Glutamatergic neuron (in vitro differentiated cells): ENCODE results near the gene PKHD1. TPM values are rescaled to one million over a fixed set of nuclear protein-coding genes. Genes with fewer than 3 reads are reported as not detected.

ENCODE experiments used
- DNase-seq: peaks from one replicate; pipeline ENCODE4 v3.0.0; 2022
- H3K27ac Mint-ChIP-seq: one replicate; pipeline ENCODE4 v1.8.0; 2020; ENCODE audit warnings: mild to moderate bottlenecking, mixed read lengths, inconsistent platforms; ENCODE audit not compliant: unreplicated experiment
- H3K27me3 Mint-ChIP-seq: one replicate; pipeline ENCODE4 v1.8.0; 2020; ENCODE audit warnings: mild to moderate bottlenecking, moderate library complexity, mixed read lengths, inconsistent platforms; ENCODE audit not compliant: unreplicated experiment
- H3K36me3 Mint-ChIP-seq: one replicate; pipeline ENCODE4 v1.8.0; 2020; ENCODE audit warnings: mild to moderate bottlenecking, mixed read lengths, inconsistent platforms; ENCODE audit not compliant: unreplicated experiment
- H3K4me1 Mint-ChIP-seq: one replicate; pipeline ENCODE4 v1.8.0; 2020; ENCODE audit warnings: mild to moderate bottlenecking, low read depth, mixed read lengths, inconsistent platforms; ENCODE audit not compliant: unreplicated experiment
- H3K4me3 Mint-ChIP-seq: one replicate; pipeline ENCODE4 v1.8.0; 2020; ENCODE audit warnings: mild to moderate bottlenecking, mixed read lengths, inconsistent platforms; ENCODE audit not compliant: unreplicated experiment
- H3K9me3 Mint-ChIP-seq: one replicate; pipeline ENCODE4 v1.8.0; 2020; ENCODE audit warnings: mild to moderate bottlenecking, moderate library complexity, mixed read lengths, inconsistent platforms; ENCODE audit not compliant: unreplicated experiment
- total RNA-seq: library from RNA; stranded (reverse); fragmentation: NEBNext Ultra II Directional; extraction: Animal tissue kit (Norgen Biotek cat#: 25700); gene quantifications from one replicate; pipeline ENCODE4 v1.2.1, GENCODE V29; 2021; ENCODE audit not compliant: unreplicated experiment
- TF ChIP-seq, protein P1 (sequence below): fragments of 200-600 bp; sonication (generic); IDR thresholded peaks from one replicate; pipeline ENCODE4 v1.5.0; 2021; ENCODE audit not compliant: partially characterized antibody, unreplicated experiment

PKHD1 gene
- total RNA-seq, 1 donor from 2014 or later = 0.02 TPM

DNA sequence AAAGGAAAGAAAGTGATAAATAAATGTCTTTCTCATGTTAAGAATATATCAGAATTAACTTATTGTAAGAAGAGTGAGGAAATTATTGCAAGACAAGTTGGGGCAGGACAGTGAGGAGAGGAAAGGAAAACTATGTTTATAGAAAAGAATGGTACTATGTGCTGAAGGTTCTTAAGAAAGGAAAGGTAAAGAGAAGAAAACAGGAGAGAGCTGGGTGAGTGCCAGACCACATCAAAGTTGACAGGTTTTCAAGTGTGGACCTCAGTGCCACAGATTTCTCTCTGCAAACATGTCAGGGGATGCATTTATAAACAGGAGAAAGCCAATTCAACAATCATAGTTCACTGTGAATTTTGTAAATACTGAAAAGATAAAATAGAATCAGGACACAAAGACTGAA, 439.2 kb downstream of the PKHD1 start:
- Mint-ChIP-seq H3K9me3 (peaks cover 2% of the 10 kb centered on the region), H3K27ac (no peak overlapping the region), H3K27me3 (no peaks in the 10 kb centered on the region), H3K4me1 (peaks cover 2% of the 10 kb centered on the region), H3K36me3 (no peaks in the 10 kb centered on the region), H3K4me3 (no peak overlapping the region)
- no peak for DNase-seq
- TF ChIP-seq, protein P1, sequence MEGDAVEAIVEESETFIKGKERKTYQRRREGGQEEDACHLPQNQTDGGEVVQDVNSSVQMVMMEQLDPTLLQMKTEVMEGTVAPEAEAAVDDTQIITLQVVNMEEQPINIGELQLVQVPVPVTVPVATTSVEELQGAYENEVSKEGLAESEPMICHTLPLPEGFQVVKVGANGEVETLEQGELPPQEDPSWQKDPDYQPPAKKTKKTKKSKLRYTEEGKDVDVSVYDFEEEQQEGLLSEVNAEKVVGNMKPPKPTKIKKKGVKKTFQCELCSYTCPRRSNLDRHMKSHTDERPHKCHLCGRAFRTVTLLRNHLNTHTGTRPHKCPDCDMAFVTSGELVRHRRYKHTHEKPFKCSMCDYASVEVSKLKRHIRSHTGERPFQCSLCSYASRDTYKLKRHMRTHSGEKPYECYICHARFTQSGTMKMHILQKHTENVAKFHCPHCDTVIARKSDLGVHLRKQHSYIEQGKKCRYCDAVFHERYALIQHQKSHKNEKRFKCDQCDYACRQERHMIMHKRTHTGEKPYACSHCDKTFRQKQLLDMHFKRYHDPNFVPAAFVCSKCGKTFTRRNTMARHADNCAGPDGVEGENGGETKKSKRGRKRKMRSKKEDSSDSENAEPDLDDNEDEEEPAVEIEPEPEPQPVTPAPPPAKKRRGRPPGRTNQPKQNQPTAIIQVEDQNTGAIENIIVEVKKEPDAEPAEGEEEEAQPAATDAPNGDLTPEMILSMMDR = no peak

DNA sequence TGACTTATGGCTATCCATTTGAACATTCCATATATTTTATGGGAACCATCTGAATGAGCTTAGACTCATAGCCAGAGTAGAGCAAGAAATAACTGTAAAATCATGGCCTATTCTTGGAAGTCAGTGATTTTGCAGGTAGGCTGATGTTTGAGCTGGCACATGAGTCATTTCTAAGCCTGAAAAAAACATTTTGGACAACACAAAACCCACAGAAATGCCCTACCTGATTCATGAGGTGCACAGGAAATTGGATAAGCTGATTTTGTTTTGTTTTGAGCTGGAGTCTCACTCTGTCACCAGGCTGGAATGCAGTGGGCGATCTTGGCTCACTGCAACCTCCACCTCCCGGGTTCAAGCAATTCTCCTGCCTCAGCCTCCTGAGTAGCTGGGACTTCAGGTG, 443.0 kb downstream of the PKHD1 start:
- no peaks in the 10 kb centered on the region for H3K36me3 Mint-ChIP-seq
- no peak overlapping the region for H3K4me3 Mint-ChIP-seq
- no peaks in the 10 kb centered on the region for H3K4me1 Mint-ChIP-seq
- DNase-seq = no peak
- H3K27ac Mint-ChIP-seq = no peak overlapping the region
- TF ChIP-seq, protein P1 = no peak
- no peaks in the 10 kb centered on the region for H3K27me3 Mint-ChIP-seq
- peaks cover 2% of the 10 kb centered on the region for H3K9me3 Mint-ChIP-seq

DNA sequence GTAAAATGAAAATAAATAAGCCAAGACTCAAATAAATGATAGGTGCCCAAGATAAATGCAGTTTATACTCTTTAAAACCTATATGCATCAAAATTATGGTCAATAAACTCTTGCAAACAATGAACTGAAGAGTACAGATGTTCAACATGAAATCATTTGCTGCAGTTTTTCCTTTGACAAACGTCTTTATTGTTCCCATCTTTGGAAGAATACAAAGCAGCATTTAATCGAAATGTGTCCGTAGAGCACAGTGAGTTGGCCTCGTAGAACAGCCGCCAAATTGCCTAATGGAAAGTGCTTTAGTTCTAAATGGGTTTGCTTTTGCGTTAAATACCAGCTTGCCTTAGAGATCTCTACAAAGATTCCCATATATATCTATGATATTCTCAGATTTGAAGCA, 447.4 kb downstream of the PKHD1 start:
- no peaks in the 10 kb centered on the region for H3K9me3 Mint-ChIP-seq
- no peaks in the 10 kb centered on the region for H3K36me3 Mint-ChIP-seq
- no peak for DNase-seq
- no peaks in the 10 kb centered on the region for H3K27me3 Mint-ChIP-seq
- no peak overlapping the region for H3K27ac Mint-ChIP-seq
- no peaks in the 10 kb centered on the region for H3K4me1 Mint-ChIP-seq
- H3K4me3 Mint-ChIP-seq = no peak overlapping the region
- TF ChIP-seq, protein P1 = no peak

DNA sequence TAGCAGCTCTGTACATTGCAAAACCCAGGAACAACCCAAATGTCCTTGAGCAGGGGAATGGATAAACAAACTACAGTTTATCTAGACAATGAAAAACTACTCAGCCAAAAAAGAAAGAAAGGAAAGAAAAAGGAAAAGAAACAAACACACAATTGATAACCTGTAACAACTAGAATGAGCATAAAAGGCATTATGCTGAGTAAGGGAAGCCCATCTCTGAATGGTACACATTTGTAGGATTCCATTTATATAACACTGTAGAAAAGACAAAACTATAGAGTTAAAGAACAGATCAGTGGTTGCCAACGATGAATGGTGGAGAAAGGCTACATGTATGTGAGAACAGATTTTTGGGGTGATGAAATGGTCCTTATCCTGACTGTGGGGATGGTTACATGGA, 454.0 kb downstream of the PKHD1 start:
- DNase-seq = no peak
- Mint-ChIP-seq H3K36me3 (no peaks in the 10 kb centered on the region), H3K27me3 (no peaks in the 10 kb centered on the region), H3K4me3 (no peak overlapping the region), H3K9me3 (peaks cover 1% of the 10 kb centered on the region), H3K4me1 (no peaks in the 10 kb centered on the region), H3K27ac (no peak overlapping the region)
- TF ChIP-seq, protein P1 = no peak

DNA sequence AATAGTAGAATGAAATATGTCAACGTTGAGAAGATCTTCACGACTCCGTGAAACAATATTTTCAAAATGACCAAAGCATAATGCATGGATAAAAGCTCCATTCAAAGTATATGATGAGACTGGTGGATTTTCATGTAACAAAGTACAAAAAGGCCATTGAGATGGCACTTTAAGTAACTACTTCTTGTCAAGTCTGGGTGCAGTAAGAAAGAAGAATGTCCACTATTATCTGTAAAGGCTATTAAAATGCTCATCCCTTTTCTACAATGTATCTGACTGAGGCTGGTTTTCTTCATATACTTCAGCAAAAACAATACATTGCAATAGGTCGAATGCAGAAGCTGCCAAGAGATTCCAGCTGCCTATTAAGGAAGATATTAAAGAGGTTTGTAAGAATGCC, 457.4 kb downstream of the PKHD1 start:
- Mint-ChIP-seq H3K4me3 (no peak overlapping the region), H3K4me1 (no peaks in the 10 kb centered on the region), H3K27ac (no peak overlapping the region), H3K36me3 (no peaks in the 10 kb centered on the region), H3K9me3 (peaks cover 1% of the 10 kb centered on the region), H3K27me3 (no peaks in the 10 kb centered on the region)
- TF ChIP-seq, protein P1 = no peak
- no peak for DNase-seq
